GM21515 (cell line): ENCODE data around the gene KIAA2012.

Experiments used
- ATAC-seq: cut with Tn5 transposase; IDR thresholded peaks from one replicate; pipeline ENCODE4 v1.9.1; 2021; ENCODE audit not compliant: unreplicated experiment

The KIAA2012 gene

DNA sequence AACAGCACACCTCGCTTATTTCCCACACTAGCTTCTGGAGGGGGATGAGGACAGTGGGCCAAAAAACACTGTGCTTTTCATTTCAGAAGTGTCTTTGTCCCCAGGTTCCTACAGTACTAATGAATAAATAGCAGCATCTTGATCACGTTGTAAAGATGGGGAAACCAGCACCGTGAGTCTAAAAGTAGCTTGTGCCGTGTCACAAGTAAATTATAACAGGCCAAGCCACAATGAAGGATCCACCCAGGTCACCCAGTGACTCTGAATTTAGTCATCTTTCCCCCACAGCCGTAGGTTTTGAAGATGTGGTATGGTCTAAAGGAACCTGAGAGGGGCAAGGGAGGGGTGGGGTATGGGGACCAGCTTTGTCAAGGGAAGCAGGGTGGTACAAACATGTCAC, 30.6 kb upstream of the KIAA2012 start:
- ATAC-seq: no peak

DNA sequence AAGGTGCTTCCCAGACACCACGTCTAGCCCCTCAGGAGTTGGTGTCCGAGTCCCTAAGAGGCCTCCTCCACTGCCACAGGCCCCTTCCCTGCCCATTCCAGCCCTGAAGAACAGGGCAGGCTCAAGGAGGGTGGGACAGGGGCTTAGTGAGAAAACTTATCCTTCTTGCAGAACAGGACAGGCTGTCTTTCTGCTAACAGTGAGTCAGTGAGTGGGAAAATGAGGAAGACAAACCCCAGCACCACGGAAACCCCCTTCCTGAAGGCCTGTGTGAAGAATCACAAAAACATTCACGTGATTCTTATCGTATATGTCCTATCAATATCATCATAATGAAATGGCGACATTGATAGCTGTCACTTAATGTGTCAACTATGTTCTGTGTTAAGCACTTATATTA, 29.6 kb upstream of the KIAA2012 start:
- no peak for ATAC-seq

- ATAC-seq: no peak
These were observed 28.3 kb upstream of the KIAA2012 start for GRCh38 chr2:202044777-202045176.

DNA sequence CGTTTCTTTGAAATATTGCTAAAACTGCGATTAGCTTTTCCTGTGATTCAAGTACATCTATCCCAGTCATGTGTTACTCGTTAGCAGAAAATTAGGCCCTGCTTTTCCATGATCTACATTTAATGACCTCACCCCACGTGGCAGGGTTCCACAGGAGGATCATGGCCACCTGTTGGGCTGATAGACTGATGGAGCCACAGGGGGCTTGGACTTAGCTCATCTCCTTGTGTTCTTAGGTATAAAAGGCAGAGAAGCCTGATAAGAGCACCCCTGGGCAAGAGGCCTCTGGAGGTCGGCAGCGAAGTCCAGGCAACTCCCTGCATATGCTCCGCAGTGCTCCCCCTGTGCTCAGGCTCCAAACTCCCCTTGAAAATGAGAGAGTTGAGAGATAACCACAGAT, 26.5 kb upstream of the KIAA2012 start:
- ATAC-seq: no peak

DNA sequence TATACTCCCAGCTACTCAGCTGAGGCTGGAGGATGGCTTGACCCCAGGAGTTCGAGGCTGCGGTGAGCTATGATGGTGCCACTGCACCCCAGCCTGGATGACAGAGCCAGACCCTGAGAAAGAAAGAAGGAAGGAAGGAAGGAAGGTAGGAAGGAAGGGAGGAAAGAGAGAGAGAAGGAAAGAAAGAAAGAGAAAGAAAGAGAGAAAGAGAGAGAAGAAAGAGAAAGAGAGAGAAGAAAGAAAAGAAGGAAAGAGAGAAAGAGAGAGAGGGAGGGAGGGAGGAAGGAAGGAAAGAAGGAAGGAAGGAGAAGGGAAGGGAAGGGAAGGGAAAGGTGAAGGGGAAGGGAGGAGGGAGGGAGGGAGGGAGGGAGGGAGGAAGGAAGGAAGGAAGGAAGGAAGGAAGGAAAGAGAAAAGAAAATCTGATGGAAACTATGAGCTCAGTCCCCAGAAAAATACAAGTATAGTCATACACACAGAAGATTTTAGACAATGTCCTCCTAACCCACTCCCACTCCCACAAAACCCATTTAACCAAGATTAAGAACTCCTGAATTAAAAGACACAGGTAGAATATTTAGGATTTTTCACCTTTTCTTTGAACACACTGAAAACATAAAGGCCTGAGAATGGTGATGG, 23.8 kb upstream of the KIAA2012 start:
- no peak for ATAC-seq

GRCh38 chr2:202049840-202050239, 23.2 kb upstream of the KIAA2012 start:
- no peak for ATAC-seq

GRCh38 chr2:202050652-202051051, 22.4 kb upstream of the KIAA2012 start:
- no peak for ATAC-seq

- no peak for ATAC-seq
These were observed 21.4 kb upstream of the KIAA2012 start for GRCh38 chr2:202051499-202052161.

GRCh38 chr2:202052235-202052634, 20.8 kb upstream of the KIAA2012 start:
- ATAC-seq: no peak

GRCh38 chr2:202054679-202055078, 18.4 kb upstream of the KIAA2012 start:
- no peak for ATAC-seq

DNA sequence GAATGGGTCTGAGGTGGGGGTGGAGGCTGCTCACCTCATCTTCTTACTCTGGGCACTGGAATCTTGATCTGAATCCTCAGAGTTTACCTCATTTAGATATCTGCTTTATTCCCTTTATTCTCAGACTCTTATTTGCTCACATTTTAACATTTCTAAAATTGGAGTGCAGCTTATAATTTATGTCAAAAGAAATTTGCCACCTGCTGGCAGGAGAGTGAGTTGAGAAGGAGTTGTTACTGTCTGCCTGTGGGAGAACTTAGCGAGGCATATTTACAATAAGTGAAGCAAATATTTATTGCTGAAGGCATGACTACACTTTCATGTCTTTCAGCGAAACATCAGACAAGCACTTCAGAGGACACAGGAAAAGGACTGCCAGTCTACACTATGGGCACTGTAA, 16.4 kb upstream of the KIAA2012 start:
- ATAC-seq: no peak

GRCh38 chr2:202060218-202060617, 12.8 kb upstream of the KIAA2012 start:
- ATAC-seq: no peak

DNA sequence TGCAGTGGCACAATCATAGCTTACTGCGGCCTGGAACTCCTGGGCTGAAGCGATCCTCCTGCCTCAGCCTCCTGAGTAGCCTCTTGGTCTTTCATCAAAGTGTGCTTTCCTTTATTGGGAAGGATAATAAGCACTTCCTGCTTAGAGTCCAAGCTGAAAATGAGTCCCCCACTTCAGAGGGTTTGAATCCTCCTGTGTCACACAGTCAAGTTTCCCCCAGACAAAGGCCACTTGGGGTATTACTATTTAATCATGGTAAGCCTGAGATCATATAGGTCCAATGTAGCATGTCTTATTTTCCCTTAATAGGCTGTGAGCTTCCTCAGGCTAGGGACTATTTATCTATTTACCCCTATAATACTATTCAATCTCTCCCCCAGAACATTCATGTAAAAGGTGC, 11.4 kb upstream of the KIAA2012 start:
- no peak for ATAC-seq

DNA sequence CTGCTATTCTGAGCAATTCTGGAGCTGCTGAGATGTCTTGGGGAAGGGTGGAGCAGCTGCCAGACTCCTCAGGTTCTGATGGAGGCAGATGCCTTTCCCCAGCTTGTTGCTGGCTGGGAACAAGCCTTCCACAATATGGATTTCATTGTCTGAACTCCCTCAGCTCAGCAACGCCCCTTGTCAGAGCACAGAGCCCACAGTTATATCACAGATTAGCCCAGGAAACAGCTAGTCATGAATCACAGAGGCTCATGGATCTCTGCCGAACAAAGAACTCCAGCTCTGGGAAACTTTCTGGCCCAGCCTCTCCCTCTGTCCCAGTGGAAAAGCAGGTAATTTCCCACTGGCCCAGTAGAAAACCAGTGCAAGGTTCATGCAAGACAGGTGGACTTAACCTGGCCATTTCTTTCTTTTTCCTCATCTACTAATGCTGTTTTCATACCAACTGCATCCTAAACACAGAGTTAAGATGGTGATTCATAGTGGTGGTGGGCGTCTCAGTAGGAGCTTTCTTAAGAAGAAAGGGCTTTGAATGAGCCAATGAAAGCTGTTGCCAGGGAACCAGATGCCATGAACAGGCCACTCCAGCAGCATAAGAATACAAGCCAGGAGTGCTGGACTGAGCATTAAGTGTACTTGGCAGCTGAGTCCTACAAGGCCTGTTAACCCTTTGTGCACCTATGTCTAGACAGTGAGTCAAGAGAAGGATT, 8.7 kb upstream of the KIAA2012 start:
- no peak for ATAC-seq

- no peak for ATAC-seq
These were observed 8.2 kb upstream of the KIAA2012 start for GRCh38 chr2:202064881-202065230.

GRCh38 chr2:202065876-202066275, 7.2 kb upstream of the KIAA2012 start:
- ATAC-seq: no peak

DNA sequence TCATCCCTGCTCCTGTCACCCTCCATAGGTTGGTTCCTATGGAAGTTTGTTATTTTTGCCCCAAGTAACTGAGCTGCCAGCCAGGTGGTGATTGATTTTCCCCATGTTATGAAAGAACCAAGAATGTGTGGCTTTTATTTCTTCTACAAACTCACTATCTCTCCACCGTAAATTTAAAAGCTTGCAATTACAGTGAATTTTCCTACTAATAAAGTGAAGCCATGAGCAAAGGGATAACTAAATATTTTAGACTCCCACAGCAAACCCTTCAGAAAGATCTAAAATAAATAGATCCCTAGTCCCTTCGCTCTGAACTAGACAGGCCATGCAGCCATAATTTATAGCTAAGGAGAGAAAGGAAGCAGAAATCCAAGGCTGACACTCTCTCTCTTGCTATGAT, 6.2 kb upstream of the KIAA2012 start:
- no peak for ATAC-seq

DNA sequence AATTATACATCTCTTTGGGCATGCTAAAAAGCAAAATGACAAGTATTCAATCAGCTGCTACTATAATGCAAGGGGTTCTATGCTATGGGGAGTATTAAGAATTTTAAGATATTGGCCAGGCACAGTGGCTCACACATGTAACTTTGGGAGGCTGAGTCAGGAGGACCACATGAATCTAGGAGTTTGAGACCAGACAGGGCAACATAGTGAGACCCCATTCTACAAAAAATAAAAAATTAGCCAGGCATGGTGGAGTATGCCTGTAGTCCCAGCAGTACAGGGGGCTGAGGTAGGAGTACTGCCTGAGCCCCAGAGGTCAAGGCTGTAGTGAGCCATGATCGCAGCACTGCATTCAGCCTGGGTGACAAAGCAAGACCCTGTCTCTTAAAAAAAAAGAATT, 5.5 kb upstream of the KIAA2012 start:
- no peak for ATAC-seq

GRCh38 chr2:202069170-202070067, 3.6 kb upstream of the KIAA2012 start:
- ATAC-seq: no peak

- ATAC-seq: no peak
These were observed 1.9 kb upstream of the KIAA2012 start for GRCh38 chr2:202071107-202071506.

GRCh38 chr2:202072226-202072625, 829 bp upstream of the KIAA2012 start:
- no peak for ATAC-seq
